Subcutaneous adipose tissue (tissue), 4 donors: ENCODE measurements around the gene IGFBP2. TPM values are rescaled to one million over a fixed set of nuclear protein-coding genes. Genes with fewer than 3 reads are reported as not detected.

Experiments
- total RNA-seq, 4 donors: library from RNA; depleted of rRNA; stranded (reverse); fragments of >200 nt; gene quantifications; one replicate each; pipeline ENCODE4 v1.1.0, GENCODE V29; 2016
- TF ChIP-seq, protein P1 (sequence below): fragments of 450-650 bp; IDR thresholded peaks from one replicate; pipeline ENCODE4 v1.5.1; 2016; ENCODE audit warnings: low read depth, mild to moderate bottlenecking, control low read depth, antibody characterized with exemption, moderate library complexity

The IGFBP2 gene
- total RNA-seq, 4 donors from 2014 or later, result 18.9 to 50.5 (median 22.9) TPM

DNA sequence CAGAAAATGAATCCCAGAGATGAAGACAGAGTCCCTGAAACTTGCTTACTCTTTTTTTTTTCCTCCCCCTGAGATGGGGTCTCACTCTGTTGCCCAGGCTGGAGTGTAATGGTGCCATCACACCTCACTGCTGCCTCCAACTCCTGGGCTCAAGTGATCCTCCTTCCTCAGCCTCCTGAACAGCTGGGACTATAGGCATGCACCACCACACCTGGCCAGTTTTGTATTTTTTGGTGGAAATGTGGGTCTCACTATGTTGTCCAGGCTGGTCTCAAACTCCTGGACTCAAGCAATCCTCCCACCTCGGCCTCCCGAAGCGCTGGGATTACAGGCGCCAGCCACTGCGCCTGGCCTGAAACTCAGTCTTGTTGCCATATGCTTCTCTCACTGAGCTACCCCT is 27.8 kb downstream of the IGFBP2 start:
- TF ChIP-seq, protein P1, sequence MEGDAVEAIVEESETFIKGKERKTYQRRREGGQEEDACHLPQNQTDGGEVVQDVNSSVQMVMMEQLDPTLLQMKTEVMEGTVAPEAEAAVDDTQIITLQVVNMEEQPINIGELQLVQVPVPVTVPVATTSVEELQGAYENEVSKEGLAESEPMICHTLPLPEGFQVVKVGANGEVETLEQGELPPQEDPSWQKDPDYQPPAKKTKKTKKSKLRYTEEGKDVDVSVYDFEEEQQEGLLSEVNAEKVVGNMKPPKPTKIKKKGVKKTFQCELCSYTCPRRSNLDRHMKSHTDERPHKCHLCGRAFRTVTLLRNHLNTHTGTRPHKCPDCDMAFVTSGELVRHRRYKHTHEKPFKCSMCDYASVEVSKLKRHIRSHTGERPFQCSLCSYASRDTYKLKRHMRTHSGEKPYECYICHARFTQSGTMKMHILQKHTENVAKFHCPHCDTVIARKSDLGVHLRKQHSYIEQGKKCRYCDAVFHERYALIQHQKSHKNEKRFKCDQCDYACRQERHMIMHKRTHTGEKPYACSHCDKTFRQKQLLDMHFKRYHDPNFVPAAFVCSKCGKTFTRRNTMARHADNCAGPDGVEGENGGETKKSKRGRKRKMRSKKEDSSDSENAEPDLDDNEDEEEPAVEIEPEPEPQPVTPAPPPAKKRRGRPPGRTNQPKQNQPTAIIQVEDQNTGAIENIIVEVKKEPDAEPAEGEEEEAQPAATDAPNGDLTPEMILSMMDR, result no peak

DNA sequence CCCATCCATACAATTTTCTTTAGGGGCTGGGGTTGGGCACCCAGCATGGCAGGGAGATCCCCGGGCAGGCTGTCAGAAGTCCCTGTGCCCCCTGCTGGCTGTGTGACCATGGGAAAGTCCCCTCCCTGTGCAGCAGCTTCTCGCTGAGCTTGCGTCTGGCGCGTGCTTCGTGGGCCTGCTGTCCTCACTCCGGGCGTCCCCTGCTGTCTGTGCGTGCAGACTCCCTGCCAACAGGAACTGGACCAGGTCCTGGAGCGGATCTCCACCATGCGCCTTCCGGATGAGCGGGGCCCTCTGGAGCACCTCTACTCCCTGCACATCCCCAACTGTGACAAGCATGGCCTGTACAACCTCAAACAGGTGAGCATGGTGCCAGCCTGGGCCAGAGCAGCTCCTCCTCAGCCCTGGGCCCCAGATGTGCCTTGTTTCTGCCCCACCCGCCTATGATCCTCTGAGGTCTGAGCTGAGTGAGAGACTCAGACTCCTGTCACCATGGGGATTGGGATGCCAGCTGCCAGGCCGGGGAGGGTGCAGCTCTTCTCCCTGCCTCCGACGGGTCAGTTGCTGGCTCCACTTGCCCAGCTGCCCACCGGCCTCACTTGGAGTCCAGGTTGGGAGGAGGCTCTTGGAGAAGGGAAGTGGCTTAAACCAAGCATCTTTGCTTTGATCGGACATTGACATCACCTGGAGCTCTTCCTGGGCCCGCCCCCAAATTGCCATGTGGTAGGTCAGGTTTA is 28.6 kb downstream of the IGFBP2 start:
- TF ChIP-seq, protein P1, result no peak

DNA sequence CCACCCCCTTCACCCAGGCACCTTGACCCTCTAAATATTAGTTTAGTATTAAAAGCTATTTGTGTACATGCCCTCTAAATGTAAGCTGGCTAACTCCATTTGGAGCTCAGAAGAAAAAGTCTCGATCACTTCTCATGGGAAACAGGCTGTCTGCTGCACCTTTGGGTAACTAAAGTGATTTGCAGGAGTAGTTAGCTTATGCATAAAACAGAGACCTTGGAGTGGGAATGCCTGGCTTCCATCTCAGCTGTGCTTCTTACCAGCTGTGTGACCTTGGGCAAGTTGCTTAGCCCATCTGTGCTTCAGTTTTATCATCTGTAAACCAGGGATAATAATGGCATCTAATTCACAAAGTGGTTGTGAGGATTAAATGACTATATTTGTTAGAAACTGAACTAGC is 29.9 kb downstream of the IGFBP2 start:
- TF ChIP-seq, protein P1, result no peak

DNA sequence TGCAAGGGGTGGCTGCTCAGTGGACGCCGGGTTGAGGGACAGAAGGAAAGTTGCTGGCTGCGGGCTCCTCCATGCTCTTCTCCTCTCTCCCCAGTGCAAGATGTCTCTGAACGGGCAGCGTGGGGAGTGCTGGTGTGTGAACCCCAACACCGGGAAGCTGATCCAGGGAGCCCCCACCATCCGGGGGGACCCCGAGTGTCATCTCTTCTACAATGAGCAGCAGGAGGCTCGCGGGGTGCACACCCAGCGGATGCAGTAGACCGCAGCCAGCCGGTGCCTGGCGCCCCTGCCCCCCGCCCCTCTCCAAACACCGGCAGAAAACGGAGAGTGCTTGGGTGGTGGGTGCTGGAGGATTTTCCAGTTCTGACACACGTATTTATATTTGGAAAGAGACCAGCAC is 30.6 kb downstream of the IGFBP2 start:
- TF ChIP-seq, protein P1, result no peak

DNA sequence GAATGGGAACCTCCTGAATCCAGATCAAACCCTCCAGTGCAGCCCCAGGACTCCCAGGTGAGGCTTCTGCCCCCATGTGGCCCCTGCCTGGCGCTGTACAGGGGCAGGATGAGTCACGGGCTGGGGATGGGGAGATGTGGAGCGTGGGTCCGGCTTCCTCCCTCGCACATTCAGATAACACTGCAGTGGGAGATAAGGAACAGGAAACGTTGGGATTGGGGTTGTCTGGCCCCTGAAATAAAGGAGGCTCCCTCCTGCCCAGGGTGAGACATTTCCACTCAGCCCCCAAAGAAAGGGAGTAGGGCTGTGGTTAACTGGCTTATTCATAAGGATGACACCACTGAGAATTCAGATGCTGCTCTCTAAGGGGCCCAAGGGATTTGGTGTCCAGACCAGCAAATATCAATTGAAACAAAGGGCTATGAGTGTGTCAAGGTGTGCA is 31.4 kb downstream of the IGFBP2 start:
- TF ChIP-seq, protein P1, result no peak

DNA sequence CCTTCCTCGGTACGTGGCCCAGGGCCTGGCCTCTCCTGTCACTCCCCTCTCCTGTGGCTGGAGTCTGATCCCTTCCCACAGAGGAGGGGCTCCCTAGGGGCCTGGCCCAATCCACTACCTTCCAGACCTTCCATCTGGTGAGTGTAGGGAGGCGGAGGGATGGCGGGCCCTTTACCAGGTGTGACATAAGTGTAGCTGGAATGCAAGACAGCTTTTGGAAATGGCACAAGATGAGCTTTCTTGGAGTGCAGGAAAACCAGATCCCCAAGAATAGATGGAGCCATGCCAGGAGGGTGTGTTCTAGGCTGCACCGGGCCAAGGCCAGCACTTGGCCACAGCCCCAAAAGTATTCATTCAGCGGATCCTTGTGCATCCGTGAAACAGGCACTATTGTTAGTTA is 32.0 kb downstream of the IGFBP2 start:
- TF ChIP-seq, protein P1, result no peak

DNA sequence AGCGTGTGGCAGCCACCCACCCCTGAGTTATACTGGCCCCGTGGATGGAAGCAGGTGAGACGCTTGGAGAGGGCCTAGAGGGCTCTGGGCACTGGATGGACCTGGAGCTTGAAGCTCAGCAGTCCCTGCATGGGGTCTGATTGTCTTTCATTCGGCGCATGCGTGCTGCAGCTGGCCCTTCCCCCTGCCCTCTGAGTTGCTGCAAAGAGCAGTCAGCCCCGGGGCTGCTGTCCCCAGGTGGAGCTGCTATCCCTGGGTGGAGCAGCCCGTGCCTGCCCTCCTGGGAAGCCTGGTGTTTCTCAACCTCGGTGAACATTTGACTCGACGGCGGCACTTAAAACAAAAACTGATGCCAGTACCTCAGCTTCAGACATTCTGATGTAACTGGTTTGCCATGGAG is 32.5 kb downstream of the IGFBP2 start:
- TF ChIP-seq, protein P1, result no peak
